SH-SY5Y (cell line): ENCODE results near the gene GCN1.

Experiments used
- GATA2 ChIP-seq: IDR thresholded peaks from 2 replicates; pipeline ENCODE4 v1.6.1; 2011; ENCODE audit warnings: mild to moderate bottlenecking, low read depth, low read length
- GATA3 ChIP-seq: IDR thresholded peaks from 2 replicates; pipeline ENCODE4 v1.6.1; 2011; ENCODE audit warnings: low read depth, mild to moderate bottlenecking, low read length, moderate library complexity

DNA sequence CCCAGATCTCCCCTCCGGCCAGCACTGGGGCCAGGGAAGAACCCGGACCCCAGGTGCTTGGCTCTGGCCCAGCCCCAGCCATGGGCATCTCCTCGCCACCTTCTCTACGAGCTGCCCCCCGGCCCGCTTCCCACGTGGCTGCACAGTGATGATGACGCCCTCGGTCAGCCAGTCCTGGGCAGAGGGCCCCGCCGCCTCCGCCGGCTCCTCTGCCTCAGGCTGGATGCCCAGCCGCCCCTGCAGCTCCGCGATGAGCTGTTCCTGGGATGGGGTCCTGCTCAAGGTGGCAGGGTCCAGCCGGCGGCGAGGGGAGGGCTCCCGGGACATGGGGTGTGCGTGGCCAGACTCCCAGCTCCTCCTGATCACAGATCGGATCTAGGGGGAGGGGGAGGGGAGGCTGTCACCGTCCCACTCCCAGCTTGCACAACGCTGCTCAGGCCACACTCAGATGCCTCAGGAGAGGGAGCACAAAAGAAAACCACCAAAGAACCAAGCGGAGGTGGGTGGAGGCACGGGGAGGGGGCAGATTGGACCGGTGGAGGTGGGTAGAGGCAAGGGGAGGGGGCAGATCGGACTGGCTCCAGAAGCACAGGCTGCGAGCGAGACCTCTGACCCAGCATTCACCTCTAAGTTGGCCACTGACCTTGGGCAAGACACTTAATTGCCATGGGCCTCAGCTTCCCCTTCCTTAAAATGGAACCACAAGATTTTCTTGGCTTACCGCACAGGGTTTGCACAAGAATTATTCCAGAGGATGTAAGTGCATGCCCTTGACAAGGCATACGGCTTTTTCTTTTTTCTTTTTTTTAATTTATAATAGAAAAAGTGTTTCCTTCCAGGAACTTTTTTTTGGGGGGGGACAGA lies 22.5 kb upstream of the GCN1 start:
- peak; percentile 69 for TF ChIP-seq GATA2
- TF ChIP-seq GATA3, result no peak
